ENCODE measurements around the gene HS6ST2.
A peak's percentile ranks its signal among the peaks of the same experiment; 100 is the strongest.

Gene HS6ST2

DNA sequence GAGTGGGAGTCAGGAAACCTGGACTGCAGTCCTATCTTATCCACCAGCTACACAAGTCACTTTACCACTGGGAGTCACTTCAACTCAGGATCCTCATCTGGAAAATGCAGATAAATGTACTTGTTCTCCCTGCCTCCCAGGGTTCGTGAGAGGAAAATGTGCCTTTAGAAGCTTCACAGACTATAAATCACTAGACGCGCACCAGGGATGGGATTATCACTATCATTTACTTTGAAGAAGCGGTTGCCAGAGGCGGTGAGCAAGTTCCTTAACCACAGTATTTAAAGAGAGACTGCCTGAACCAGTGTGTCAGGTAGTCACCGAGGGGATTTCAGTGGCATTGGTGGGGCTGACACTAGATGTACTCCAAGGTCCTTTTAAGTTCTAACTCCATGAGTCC is 219.5 kb downstream of the HS6ST2 start:
- no peak for DNase-seq

DNA sequence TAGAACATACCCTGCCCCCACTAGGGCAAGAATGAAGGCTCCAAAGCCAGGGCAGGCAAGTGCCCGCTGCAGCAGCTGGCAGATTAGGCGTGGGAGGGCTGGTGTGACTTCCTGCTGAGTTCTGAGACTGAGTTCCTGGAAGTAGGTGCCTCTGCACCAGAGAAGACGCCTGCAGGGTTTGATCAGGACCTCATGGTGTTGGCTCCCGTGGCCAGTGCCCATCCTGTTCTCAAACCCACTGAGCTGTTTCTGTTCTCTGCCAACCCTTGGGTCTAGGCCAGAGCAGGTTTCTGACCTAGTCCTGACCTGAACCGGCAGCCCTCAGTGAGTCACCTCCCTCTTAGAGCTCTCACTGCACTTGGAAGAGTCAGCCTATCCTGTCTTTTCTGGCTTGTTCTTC is 220.7 kb downstream of the HS6ST2 start:
- peak; percentile 33 to 38 for DNase-seq

DNA sequence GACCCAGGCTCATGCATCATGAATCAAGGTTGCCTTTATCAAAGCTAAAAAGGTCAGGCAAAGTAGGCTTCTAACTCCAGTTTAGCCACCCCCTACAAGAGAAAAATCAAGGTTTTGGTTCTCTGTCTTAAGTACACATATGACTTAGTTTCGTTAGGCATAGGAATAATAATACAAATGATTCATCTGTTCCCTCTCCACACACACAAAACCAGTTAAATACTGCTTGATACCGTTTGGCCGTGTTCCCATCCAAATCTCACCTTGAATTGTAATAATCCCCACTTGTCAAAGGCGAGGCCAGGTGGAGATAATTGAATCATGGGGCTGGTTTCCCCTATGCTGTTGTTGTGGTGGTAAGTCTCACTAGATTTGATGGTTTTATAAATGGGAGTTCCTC is 226.2 kb downstream of the HS6ST2 start:
- DNase-seq, result no peak

DNA sequence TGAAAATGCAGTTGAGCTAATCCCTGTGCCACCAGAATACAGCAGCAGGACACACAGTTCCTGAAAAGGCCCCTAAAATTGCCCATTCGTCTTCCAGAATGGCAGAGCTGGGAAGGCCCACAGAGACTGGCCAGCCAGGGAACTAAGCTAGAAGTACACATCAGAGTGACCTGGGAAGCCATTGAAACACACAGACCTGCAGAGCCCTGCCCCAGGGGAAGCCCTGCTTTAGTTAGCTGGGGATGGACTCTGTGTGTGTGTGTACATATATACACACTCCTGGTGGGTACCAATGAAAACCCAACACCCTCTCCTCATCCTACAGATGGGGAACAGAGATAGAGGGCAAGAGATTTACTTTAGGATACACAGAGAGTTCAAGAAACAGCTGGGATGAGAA is 227.7 kb downstream of the HS6ST2 start:
- DNase-seq, result no peak

DNA sequence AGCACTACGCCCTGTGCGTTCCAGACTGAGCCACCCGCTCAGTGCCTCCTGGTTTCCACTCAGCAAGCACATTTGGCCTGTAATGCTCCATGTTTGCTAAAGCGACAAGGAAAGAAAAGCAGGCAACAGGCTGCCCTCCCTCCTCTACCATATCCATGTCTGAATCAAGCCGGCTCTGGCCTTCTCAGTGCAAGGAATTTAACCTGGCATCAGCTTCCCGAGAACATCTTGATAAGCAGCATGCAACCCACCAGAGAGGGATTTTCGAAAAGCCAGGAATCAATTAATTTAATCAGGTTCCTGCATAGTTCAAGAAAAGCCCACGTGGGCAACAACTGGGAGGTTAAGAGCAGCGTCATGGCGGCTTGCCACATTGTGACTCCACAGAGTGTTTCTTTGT is 228.2 kb downstream of the HS6ST2 start:
- no peak for DNase-seq

DNA sequence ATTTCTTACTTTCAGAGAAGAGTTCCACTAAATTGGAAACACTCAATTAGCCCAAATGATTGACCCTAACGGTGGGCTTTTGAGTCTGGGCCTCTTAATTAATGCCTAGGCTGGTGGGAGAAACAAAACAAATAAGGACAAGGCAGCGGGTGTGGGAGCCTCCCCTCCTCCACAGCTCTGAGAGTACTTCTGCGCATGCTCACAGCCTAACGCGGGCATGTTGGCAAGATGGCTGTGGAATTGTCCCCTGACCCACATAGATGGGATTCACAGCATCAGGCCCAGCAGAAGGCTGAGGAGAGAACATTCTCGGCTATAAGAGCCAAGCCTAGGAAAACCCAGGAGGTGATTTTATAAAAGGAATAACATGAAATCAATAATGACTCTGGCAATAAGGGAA is 230.1 kb downstream of the HS6ST2 start:
- DNase-seq, result no peak

DNA sequence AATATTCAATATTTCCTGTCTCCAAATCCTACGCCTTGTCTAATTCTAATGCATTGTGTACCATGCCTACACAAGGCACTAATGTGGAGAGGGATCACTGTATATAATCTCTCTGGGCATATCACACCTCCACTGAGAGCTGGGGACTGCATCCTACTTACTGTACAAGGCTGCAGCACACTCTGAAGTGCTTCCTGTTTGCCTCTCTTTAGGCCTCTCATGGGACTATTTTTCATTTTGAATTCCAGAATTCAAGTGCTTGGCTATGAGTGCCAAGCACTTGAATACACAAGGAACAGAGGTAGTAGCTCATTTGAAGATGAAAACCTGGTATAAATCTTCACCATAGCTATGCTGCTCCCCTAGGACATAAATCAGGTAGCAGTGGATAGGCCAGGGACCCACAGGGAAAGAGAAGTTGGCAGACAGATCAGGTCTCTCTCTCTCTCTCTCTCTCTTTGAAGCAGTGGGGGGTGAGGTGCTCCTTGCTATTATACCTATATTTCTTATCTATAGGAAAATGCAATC is 239.9 kb downstream of the HS6ST2 start:
- no peak for DNase-seq

DNA sequence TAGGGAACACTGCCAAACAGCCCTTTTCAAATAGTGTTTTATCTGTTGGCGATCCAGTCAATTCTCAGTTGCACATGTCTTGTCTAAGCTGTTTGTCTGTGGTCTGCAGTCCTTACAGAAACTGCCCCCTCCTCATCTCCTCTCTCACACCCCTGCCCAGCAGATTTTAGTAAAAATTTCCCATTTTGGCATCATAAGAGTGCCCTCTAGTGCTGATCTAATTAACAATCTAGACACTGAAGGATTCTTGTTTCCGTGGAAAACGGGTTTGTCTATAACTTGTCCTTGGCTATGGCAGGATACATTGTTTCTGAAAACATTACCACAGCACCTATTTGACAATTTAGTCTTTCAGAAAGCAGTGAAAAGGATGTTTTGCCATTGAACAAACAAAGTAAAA is 242.4 kb downstream of the HS6ST2 start:
- no peak for DNase-seq

DNA sequence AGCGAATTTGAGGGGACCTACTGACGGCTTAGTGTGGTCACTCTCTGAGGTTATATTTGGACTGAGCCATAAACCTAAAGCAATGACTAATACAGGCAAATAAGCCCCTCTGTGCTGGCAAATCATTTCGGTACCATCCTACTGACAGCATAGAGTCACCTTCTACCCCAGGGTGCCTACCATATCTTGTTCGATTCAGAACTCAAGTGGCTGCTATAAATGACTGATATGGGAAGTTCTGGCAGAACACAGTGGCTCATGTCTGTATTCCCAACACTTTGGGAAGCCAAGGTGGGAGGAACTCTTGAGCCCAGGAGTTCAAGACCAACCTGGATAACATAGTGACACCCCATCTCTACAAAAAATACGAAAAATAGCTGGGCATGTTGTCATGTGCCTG is 243.5 kb downstream of the HS6ST2 start:
- no peak for DNase-seq

DNA sequence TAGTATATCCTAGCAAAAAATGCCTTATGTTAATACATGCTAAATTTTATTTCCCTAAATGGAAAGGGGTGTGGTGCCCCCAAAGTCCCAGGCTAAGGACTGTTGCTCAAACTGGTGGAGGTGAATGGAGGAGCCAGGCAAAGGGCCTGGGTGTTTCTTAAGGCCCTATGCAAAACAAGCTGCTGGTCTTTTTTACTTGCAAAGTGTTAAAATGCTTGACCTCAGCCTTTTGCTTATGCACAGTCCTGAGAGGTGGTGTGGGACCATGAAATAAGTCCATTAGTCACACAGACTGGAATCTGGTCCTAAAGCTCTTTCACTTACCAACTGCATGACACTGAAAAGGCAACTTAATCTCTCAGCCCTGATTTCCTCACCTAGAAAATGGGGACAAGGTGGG is 246.1 kb downstream of the HS6ST2 start:
- no peak for DNase-seq

DNA sequence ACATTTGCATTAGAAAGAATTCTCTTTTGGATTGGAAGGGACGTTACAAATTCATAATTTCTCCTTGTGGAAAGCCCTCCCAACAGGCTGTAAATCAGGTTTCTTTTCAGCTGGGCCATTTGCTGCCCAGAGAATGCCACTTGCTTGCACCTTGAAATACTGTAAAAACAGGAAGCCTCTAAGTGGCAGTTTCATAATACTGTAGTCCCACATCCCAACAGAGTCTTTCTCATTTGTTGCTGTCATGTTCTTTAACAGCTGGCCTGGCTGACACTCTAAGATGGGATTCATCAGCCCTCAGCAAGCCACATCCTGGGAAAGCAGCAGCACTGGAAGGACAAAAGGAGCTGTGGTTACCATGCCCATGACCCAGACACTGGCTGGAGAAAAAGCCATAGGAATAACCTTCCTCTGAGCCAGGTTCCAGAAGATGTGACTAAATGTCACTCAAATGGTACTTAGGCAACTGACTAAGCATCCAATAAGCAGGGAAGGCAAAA is 247.7 kb downstream of the HS6ST2 start:
- no peak for DNase-seq

DNA sequence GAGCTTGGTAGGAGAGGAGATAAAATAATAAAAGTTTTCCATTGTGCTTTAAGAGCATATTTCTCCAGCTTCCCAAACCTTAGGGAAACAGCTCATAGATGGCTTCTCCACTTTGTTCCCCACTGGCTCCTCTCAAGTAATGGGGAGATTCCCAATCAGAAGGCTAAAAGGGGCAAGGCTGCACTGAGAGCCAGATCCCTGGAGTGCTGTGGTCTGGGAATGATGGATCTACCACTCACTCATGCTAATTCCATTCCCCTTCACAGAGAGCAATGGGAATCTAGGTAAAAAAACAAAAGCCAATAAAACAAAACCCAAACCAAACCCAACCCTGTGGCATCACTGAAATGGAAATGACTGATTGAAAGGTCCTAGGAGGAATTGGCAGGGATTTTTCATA is 249.9 kb downstream of the HS6ST2 start:
- DNase-seq, result no peak

DNA sequence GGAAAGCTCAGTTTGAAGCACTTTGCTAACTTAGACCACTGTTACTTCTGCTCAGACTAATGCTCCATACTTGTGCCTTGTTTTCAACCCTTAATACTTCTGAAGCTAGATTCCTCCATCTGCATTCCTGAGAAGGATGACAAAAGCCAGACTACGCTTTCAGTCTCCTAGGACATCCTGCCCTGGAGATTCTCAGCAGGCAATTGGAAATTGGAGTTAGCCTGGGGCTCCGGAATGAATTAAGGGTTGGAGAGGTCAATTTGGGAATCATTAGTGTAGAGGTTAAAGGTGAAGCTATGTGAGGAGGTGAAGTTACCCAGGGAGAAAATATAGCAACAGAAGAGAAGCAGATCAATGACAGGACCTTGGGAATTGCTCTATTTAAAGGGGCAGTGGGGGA is 253.7 kb downstream of the HS6ST2 start:
- DNase-seq, result no peak

DNA sequence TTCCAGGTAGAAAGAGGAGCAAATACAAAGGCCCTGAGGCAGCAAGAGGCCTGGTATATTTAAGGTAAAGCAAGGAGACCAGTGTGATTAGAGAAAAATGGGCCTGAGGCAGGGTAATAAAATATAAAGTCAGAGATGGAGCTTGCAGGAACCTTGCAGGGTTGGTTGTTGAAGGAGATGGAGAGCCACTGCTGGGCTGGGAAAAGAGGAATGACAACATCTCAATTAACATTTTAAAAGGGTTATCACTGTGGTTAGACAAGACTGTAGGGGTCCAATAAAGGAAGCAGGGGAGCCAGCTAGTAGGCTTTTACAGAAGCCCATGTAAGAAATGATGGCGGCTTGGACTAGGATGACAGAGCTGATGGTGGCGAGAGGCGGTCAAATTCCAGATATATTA is 264.0 kb downstream of the HS6ST2 start:
- DNase-seq, result no peak

DNA sequence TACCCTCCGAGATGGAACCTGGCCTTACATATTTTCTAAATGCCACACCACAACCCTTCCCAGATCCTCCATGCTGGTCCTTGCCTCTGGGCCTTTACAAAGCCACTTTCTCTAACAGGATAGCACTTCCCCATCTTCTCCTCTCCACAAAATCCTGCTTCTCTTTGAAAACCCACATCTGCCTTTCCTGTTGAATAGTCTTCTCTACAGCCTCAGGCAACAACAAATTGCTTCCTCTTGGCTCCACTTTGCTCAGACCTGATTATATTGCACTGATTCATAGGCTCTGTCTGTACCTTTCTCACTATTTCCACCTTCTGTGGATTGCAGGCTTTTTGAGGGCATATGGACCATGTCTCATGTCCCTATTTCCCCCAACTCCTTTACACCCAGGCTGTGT is 265.9 kb downstream of the HS6ST2 start:
- DNase-seq, result no peak

DNA sequence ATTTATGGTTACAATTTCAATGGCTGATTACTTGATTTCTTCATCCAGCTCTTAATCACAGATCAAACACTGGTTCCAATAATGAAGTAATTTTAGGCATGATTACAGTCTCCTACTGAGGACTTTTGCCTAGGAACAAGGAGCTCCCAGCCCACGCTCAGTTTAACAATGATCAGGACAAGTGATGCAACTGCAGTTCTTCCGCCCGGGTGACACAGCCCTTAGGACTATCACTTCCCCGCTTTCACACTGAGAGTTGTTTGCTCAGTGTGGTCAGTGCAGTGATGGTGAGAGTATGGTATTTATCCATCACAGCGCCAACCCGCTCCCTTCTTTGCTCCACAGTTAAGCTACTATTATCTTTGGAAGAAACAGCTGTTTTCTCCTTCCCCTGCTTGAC is 266.4 kb downstream of the HS6ST2 start:
- no peak for DNase-seq

DNA sequence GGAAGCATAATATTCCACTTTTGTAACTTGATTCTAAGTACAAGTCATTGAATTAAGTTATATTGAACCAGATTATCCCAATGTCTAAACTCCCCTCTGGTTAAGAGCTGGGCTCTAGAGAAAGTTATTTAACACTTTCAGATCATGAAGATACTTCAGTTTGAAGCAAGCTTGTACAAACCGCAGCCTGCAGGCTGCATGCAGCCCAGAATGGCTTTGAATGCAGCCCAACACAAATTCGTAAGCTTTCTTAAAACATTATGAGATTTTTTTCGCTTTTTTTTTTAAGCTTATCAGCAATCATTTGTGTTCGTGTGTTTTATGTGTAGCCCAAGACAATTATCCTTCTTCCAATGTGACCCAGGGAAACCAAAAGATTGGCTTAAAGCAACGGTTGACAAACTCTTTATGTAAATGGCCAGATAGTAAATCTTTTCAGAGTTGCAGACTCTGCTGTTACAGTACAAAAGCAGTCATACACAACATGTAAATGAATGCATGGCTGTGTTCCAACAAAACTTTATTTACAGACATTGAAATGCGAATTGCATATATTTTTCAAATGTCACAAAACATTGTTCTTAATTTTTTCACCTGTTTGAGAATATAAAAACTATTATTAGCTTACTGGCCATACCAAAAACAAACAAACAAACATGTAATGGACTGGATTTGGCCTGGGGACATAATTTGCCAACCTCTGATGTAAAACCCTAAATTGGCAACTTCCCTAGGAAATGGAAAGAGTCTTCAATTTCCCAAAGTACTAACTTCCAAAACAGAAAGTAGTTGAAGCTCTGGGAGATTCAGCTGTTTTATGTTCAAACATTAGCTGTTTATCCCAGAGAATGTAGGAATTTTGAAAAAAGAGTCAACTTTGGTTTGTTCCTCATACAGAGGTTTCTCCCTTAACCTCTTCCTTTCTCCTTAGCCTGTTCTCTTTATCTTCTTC is 268.5 kb downstream of the HS6ST2 start:
- DNase-seq, result no peak

DNA sequence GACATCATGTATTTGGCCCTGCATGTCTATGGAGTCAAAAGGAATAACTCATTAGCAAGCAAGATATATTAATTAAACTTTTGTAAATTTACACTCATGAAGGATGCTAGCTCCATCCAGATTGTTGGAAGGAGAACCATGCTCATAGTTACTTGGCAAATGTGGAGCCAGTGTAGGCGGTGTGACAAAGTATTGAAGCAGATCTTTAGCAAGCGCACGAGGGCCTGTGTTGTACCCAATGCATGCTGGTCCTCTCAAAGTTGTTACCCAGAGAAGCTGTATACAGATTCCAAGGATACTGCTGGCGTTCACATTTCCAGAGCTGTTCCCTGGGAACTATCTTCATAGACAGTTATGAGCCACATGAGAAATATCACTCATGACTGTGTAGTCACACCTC is 273.2 kb downstream of the HS6ST2 start:
- no peak for DNase-seq

DNA sequence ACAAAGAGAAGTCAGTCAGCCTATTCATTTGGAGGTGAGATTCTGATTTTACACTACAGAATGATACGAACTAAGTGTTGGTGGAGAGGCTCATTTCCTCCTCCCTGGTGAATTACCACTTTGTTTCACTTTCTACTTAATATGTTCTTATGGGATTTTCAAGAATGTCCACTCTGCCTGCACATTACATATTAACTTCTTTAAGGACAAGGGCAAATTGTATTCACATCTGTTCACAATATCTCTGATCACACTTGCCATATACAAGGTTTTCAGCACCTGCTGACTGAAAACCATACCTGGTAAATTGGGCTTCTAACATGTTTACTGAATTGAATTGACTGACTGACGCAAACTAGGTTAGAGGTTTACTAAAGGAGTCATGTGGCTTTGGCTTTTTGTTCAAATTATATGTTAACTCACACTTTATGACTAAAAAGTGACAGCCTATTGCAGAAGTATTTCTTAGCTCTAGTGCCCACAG is 281.2 kb downstream of the HS6ST2 start:
- peak in 1 of 2 donors; percentile 3 for DNase-seq

DNA sequence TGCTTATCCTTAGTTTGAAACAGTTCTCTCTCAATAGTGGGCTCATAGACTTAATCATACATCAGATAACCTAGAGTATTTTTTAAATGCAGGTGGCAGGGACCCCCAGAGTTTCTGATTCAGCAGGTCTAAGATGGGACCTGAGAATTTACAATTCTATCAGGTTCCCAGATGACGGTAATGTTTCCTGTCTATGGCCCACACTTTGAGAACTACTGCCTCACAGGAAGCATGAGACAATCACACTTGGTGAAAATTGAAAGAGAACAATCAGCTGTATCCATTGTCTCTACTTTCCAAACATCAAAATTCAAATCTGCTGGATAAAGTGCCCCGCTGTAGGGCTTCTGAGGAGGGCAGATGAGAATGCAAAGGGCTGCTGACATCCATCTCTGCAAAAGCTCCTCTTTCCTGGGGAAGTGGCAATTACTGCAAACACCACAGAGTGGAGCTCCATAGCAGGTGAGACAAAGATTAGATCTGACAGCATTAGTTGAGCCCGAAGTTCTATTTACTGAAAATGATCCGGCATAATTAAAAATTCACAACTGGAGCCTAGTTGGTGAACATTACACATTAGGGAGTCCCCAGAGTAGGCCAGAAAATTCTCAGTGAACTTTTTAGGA is 281.8 kb downstream of the HS6ST2 start:
- DNase-seq, result peak in 1 of 2 donors; percentile 1

DNA sequence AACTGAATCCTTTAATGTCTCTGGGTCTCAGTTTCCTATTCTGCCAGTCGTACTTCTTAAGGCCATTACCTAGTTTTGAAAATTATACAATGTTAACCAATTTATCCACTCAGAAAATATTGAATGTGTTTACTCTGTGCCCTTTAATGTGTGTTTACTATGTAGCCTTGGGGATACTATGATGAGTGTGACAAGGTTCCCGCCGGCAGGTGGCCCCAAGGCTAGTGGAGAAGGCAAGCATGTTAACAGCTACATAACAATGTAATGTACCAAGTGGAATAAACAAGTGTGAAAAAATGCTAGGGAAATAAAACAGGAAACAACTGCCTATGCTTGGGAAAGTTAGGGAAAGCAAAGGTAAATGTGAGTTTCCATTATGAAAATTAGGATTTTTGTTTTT is 282.3 kb downstream of the HS6ST2 start:
- no peak for DNase-seq

DNA sequence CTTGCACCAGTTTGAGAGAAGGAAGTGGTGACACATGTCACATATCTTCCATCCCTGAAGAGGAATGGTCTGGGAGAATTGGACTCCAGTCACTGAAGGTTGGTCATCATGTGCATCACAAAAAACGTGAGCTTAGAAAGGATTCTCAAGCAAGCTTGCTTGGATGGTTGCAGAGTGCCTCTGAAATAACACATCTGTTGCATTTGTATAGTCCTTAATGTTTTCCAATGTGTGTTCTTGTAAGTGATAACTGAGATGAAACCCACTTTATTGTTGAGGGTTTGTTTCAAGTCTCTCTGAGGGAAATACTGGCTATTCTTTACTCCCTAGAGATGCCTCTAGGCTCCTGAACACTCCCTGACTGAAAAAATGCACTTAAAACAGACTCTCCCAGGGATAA is 285.1 kb downstream of the HS6ST2 start:
- DNase-seq, result no peak

DNA sequence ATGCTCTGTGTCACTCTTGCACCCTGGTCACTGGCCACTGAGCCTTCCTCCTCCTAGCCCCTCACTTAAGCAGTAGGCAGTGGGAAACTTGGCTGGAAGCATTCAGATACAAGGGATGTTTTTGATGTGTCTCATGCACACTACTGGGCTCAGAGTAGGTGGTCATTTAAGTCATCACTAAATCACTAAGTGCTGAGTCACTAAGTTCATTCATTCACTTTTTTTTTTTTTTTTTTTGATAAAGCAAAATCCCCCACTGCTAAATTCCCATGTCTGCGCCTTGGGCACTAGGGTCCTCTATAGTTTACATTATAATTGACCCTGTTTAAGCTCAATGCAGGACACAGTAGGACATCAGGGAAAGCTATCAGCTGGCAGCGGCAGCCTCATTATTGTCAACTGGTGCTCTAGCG is 287.2 kb downstream of the HS6ST2 start:
- no peak for DNase-seq

DNA sequence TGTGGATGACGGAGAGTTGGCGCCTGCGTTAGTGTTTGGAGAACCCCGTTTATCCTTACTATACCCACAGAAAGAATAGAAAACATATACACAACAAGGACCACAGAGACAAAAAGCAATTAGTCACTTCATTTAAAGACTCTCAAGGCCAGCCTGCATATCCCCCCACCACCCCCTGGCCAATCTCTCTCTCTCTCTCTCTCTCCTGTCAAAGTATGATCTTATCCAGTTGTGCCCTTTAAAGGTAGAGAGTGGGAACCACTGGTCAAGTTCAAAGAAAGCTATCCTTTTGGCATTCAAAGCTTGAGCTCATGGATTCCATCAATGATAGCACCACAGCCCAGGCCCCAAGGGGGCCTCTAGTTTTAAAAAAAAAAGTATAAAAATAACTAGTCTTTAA is 289.3 kb downstream of the HS6ST2 start:
- no peak for DNase-seq

Data from CD4-positive, alpha-beta T cell treated with Interleukin-4 for 1 hour (primary cell).